ENCODE data around the gene GALNT16.

The GALNT16 gene

GRCh38 chr14:69358233-69358963 lies 98.4 kb downstream of the GALNT16 start:
- H3K36me3 Mint-ChIP-seq (ENCODE audit: low read depth), result peaks cover 6% of the 10 kb centered on the region
- peaks cover 5% of the 10 kb centered on the region for H3K27me3 Mint-ChIP-seq (ENCODE audit: low read depth)
- no peaks in the 10 kb centered on the region for H3K9me3 Mint-ChIP-seq
- no peak overlapping the region for H3K4me3 Mint-ChIP-seq
- no peak overlapping the region for H3K27ac Mint-ChIP-seq
- H3K4me1 Mint-ChIP-seq (ENCODE audit: low read depth), result peaks cover 21% of the 10 kb centered on the region

- H3K36me3 Mint-ChIP-seq (ENCODE audit: low read depth), result peaks cover 6% of the 10 kb centered on the region
- H3K27ac Mint-ChIP-seq, result no peak overlapping the region
- peaks cover 5% of the 10 kb centered on the region for H3K27me3 Mint-ChIP-seq (ENCODE audit: low read depth)
- H3K4me1 Mint-ChIP-seq (ENCODE audit: low read depth), result peaks cover 18% of the 10 kb centered on the region
- H3K4me3 Mint-ChIP-seq, result no peak overlapping the region
- no peaks in the 10 kb centered on the region for H3K9me3 Mint-ChIP-seq
These were observed 99.0 kb downstream of the GALNT16 start for GRCh38 chr14:69358966-69359365.

GRCh38 chr14:69360438-69361108 lies 100.6 kb downstream of the GALNT16 start:
- Mint-ChIP-seq H3K4me3 (no peak overlapping the region), H3K36me3 (ENCODE audit: low read depth) (peaks cover 3% of the 10 kb centered on the region), H3K27ac (no peak overlapping the region), H3K27me3 (ENCODE audit: low read depth) (peaks cover 5% of the 10 kb centered on the region), H3K4me1 (ENCODE audit: low read depth) (peaks cover 6% of the 10 kb centered on the region), H3K9me3 (no peaks in the 10 kb centered on the region)

- H3K9me3 Mint-ChIP-seq, result no peaks in the 10 kb centered on the region
- H3K4me3 Mint-ChIP-seq, result no peak overlapping the region
- no peak overlapping the region for H3K27ac Mint-ChIP-seq
- H3K36me3 Mint-ChIP-seq (ENCODE audit: low read depth), result peaks cover 3% of the 10 kb centered on the region
- H3K27me3 Mint-ChIP-seq (ENCODE audit: low read depth), result peaks cover 5% of the 10 kb centered on the region
- peaks cover 6% of the 10 kb centered on the region for H3K4me1 Mint-ChIP-seq (ENCODE audit: low read depth)
These were observed 103.1 kb downstream of the GALNT16 start for GRCh38 chr14:69363055-69363454.

- H3K4me1 Mint-ChIP-seq (ENCODE audit: low read depth), result peaks cover 2% of the 10 kb centered on the region
- no peak overlapping the region for H3K27ac Mint-ChIP-seq
- H3K4me3 Mint-ChIP-seq, result no peak overlapping the region
These were observed 104.0 kb downstream of the GALNT16 start for GRCh38 chr14:69363964-69364363.

GRCh38 chr14:69364378-69364777 lies 104.4 kb downstream of the GALNT16 start:
- no peaks in the 10 kb centered on the region for H3K4me1 Mint-ChIP-seq (ENCODE audit: low read depth)
- no peak overlapping the region for H3K27ac Mint-ChIP-seq
- no peaks in the 10 kb centered on the region for H3K27me3 Mint-ChIP-seq (ENCODE audit: low read depth)
- no peaks in the 10 kb centered on the region for H3K9me3 Mint-ChIP-seq
- H3K36me3 Mint-ChIP-seq (ENCODE audit: low read depth), result no peaks in the 10 kb centered on the region
- H3K4me3 Mint-ChIP-seq, result no peak overlapping the region

More at GRCh38 chr14:69363964-69364363, 104.0 kb downstream of the GALNT16 start:
- H3K27me3 Mint-ChIP-seq (ENCODE audit: low read depth), result peaks cover 1% of the 10 kb centered on the region
- H3K36me3 Mint-ChIP-seq (ENCODE audit: low read depth), result peaks cover 1% of the 10 kb centered on the region
- H3K9me3 Mint-ChIP-seq, result no peaks in the 10 kb centered on the region

- Mint-ChIP-seq H3K27ac (no peak overlapping the region), H3K36me3 (ENCODE audit: low read depth) (no peaks in the 10 kb centered on the region)
These were observed 106.1 kb downstream of the GALNT16 start for GRCh38 chr14:69366069-69366468.

GRCh38 chr14:69366761-69367160 lies 106.8 kb downstream of the GALNT16 start:
- Mint-ChIP-seq H3K4me3 (no peak overlapping the region), H3K4me1 (ENCODE audit: low read depth) (no peaks in the 10 kb centered on the region), H3K9me3 (no peaks in the 10 kb centered on the region), H3K36me3 (ENCODE audit: low read depth) (no peaks in the 10 kb centered on the region), H3K27me3 (ENCODE audit: low read depth) (no peaks in the 10 kb centered on the region), H3K27ac (no peak overlapping the region)

More at GRCh38 chr14:69366069-69366468, 106.1 kb downstream of the GALNT16 start:
- no peak overlapping the region for H3K4me3 Mint-ChIP-seq
- H3K27me3 Mint-ChIP-seq (ENCODE audit: low read depth), result no peaks in the 10 kb centered on the region
- H3K4me1 Mint-ChIP-seq (ENCODE audit: low read depth), result no peaks in the 10 kb centered on the region
- H3K9me3 Mint-ChIP-seq, result no peaks in the 10 kb centered on the region

- Mint-ChIP-seq H3K4me3 (no peak overlapping the region), H3K4me1 (ENCODE audit: low read depth) (peaks cover under 1% of the 10 kb centered on the region), H3K9me3 (no peaks in the 10 kb centered on the region), H3K36me3 (ENCODE audit: low read depth) (no peaks in the 10 kb centered on the region), H3K27me3 (ENCODE audit: low read depth) (no peaks in the 10 kb centered on the region), H3K27ac (no peak overlapping the region)
These were observed 108.4 kb downstream of the GALNT16 start for GRCh38 chr14:69368381-69368780.

- Mint-ChIP-seq H3K4me3 (no peak overlapping the region), H3K9me3 (no peaks in the 10 kb centered on the region), H3K4me1 (ENCODE audit: low read depth) (peaks cover 8% of the 10 kb centered on the region), H3K36me3 (ENCODE audit: low read depth) (peaks cover 5% of the 10 kb centered on the region), H3K27me3 (ENCODE audit: low read depth) (no peaks in the 10 kb centered on the region), H3K27ac (no peak overlapping the region)
These were observed 110.1 kb downstream of the GALNT16 start for GRCh38 chr14:69370061-69370460.

- Mint-ChIP-seq H3K9me3 (no peaks in the 10 kb centered on the region), H3K27ac (no peak overlapping the region), H3K4me1 (ENCODE audit: low read depth) (peaks cover 8% of the 10 kb centered on the region), H3K27me3 (ENCODE audit: low read depth) (no peaks in the 10 kb centered on the region), H3K36me3 (ENCODE audit: low read depth) (peaks cover 17% of the 10 kb centered on the region), H3K4me3 (no peak overlapping the region)
These were observed 112.2 kb downstream of the GALNT16 start for GRCh38 chr14:69372146-69372545.

GRCh38 chr14:69373104-69373503 lies 113.1 kb downstream of the GALNT16 start:
- no peaks in the 10 kb centered on the region for H3K9me3 Mint-ChIP-seq

GRCh38 chr14:69374235-69374634 lies 114.3 kb downstream of the GALNT16 start:
- H3K36me3 Mint-ChIP-seq (ENCODE audit: low read depth), result peaks cover 21% of the 10 kb centered on the region
- no peak overlapping the region for H3K4me3 Mint-ChIP-seq
- no peaks in the 10 kb centered on the region for H3K9me3 Mint-ChIP-seq
- no peak overlapping the region for H3K27ac Mint-ChIP-seq
- peaks cover 8% of the 10 kb centered on the region for H3K4me1 Mint-ChIP-seq (ENCODE audit: low read depth)
- no peaks in the 10 kb centered on the region for H3K27me3 Mint-ChIP-seq (ENCODE audit: low read depth)

More at GRCh38 chr14:69373104-69373503, 113.1 kb downstream of the GALNT16 start:
- Mint-ChIP-seq H3K4me1 (ENCODE audit: low read depth) (peaks cover 8% of the 10 kb centered on the region), H3K4me3 (no peak overlapping the region), H3K27me3 (ENCODE audit: low read depth) (no peaks in the 10 kb centered on the region), H3K36me3 (ENCODE audit: low read depth) (peaks cover 21% of the 10 kb centered on the region), H3K27ac (no peak overlapping the region)

GRCh38 chr14:69375182-69375581 lies 115.2 kb downstream of the GALNT16 start:
- peaks cover 29% of the 10 kb centered on the region for H3K36me3 Mint-ChIP-seq (ENCODE audit: low read depth)
- H3K4me1 Mint-ChIP-seq (ENCODE audit: low read depth), result peaks cover 8% of the 10 kb centered on the region
- H3K27me3 Mint-ChIP-seq (ENCODE audit: low read depth), result no peaks in the 10 kb centered on the region
- H3K4me3 Mint-ChIP-seq, result no peak overlapping the region
- H3K27ac Mint-ChIP-seq, result no peak overlapping the region
- H3K9me3 Mint-ChIP-seq, result no peaks in the 10 kb centered on the region

- Mint-ChIP-seq H3K27me3 (ENCODE audit: low read depth) (no peaks in the 10 kb centered on the region), H3K36me3 (ENCODE audit: low read depth) (peaks cover 32% of the 10 kb centered on the region), H3K9me3 (no peaks in the 10 kb centered on the region), H3K4me3 (no peak overlapping the region), H3K4me1 (ENCODE audit: low read depth) (peaks cover 8% of the 10 kb centered on the region), H3K27ac (no peak overlapping the region)
These were observed 115.8 kb downstream of the GALNT16 start for GRCh38 chr14:69375722-69376121.

Data from T-helper 1 cell treated with Interleukin-12 subunit alpha and Interleukin-12 subunit beta and Interleukin-4 antibody, amounts not matched to agents 30 μg/mL and 1 μg/mL, for 36 hours (primary cell).